HT-29 (cell line): ENCODE results near the gene CLASRP. TPM values are rescaled to one million over a fixed set of nuclear protein-coding genes. Genes with fewer than 3 reads are reported as not detected.

Experiments
- DNase-seq: peaks from one replicate; pipeline ENCODE4 v3.0.0-alpha.2; 2015; ENCODE audit warnings: low spot score
- total RNA-seq: library from RNA; depleted of rRNA; stranded (reverse); fragments of >200 nt; shearing (Covaris generic); gene quantifications from 2 replicates; pipeline ENCODE4 v1.2.3, GENCODE V29; 2014

CLASRP gene
- total RNA-seq, 1 experiment from 2014 or later, result 90.2 TPM

GRCh38 chr19:45079911-45080370, 41.1 kb downstream of the CLASRP start:
- DNase-seq, result peak; percentile 45

GRCh38 chr19:45082170-45082569, 43.3 kb downstream of the CLASRP start:
- DNase-seq, result no peak

- DNase-seq, result no peak
Observed at GRCh38 chr19:45086480-45086879, 47.6 kb downstream of the CLASRP start.

- DNase-seq, result no peak
Observed at GRCh38 chr19:45087531-45087930, 48.7 kb downstream of the CLASRP start.

GRCh38 chr19:45090034-45090433, 51.2 kb downstream of the CLASRP start:
- no peak for DNase-seq

GRCh38 chr19:45090606-45091005, 51.8 kb downstream of the CLASRP start:
- no peak for DNase-seq

- DNase-seq, result peak; percentile 100
Observed at GRCh38 chr19:45091031-45091923, 52.4 kb downstream of the CLASRP start.

- DNase-seq, result peak; percentile 100
Observed at GRCh38 chr19:45092747-45093678, 54.2 kb downstream of the CLASRP start, which contains the start of gene PPP1R37. Gene PPP1R37 (plus strand): TSS chr19:45093179. CDS start chr19:45093326, 147 bp downstream.

GRCh38 chr19:45094137-45094536, 55.3 kb downstream of the CLASRP start:
- DNase-seq, result no peak

GRCh38 chr19:45094707-45095106, 55.9 kb downstream of the CLASRP start:
- no peak for DNase-seq

- no peak for DNase-seq
Observed at GRCh38 chr19:45095496-45096413, 56.9 kb downstream of the CLASRP start.

GRCh38 chr19:45096700-45097099, 57.9 kb downstream of the CLASRP start:
- DNase-seq, result no peak

- no peak for DNase-seq
Observed at GRCh38 chr19:45097450-45097775, 58.6 kb downstream of the CLASRP start.

GRCh38 chr19:45097776-45098520, 59.1 kb downstream of the CLASRP start:
- peak; percentile 68 for DNase-seq

- no peak for DNase-seq
Observed at GRCh38 chr19:45098521-45099466, 59.9 kb downstream of the CLASRP start.

- no peak for DNase-seq
Observed at GRCh38 chr19:45099467-45100191, 60.8 kb downstream of the CLASRP start.

GRCh38 chr19:45100201-45100600, 61.4 kb downstream of the CLASRP start:
- DNase-seq, result no peak

- DNase-seq, result no peak
Observed at GRCh38 chr19:45100846-45101252, 62.0 kb downstream of the CLASRP start.

GRCh38 chr19:45101806-45102205, 63.0 kb downstream of the CLASRP start:
- DNase-seq, result no peak
